ENCODE measurements around the gene GIPC2. TPM values are rescaled to one million over a fixed set of nuclear protein-coding genes. Genes with fewer than 3 reads are reported as not detected.
"Not testable (repeated sequence)": the region's sequence is repeated elsewhere in the genome, so short reads cannot be mapped to it uniquely, and the experiment has no call there.

Gene GIPC2
- total RNA-seq, 2 donors from 2014 or later: 1.9 to 3.1 TPM

- no peak for DNase-seq
- intact Hi-C loops (cut with DNase I): no loop called here
- ATAC-seq: no peak
Observed at GRCh38 chr1:78055565-78056132, 9.9 kb downstream of the GIPC2 start.

- ATAC-seq (no peak), DNase-seq (no peak)
- intact Hi-C loops (cut with DNase I): no loop called here
Observed at GRCh38 chr1:78058670-78059069, 12.9 kb downstream of the GIPC2 start.

- DNase-seq (no peak), ATAC-seq (no peak)
- intact Hi-C loops (cut with DNase I): no loop called here
Observed at GRCh38 chr1:78060857-78061563, 15.2 kb downstream of the GIPC2 start.

- intact Hi-C loops (cut with DNase I): no loop called here
- ATAC-seq (no peak), DNase-seq (no peak)
Observed at GRCh38 chr1:78061825-78062523, 16.2 kb downstream of the GIPC2 start.

GRCh38 chr1:78064886-78065285, 19.1 kb downstream of the GIPC2 start:
- intact Hi-C loops (cut with DNase I); ATAC-seq; DNase-seq: not testable (repeated sequence)

GRCh38 chr1:78068681-78069283, 23.0 kb downstream of the GIPC2 start:
- no peak for DNase-seq

GRCh38 chr1:78069784-78070183, 24.0 kb downstream of the GIPC2 start:
- intact Hi-C loops (cut with DNase I): no loop called here
- DNase-seq (no peak), ATAC-seq (peak in 1 of 2 donors; percentile 31)

More at GRCh38 chr1:78068681-78069283, 23.0 kb downstream of the GIPC2 start:
- intact Hi-C loops (cut with DNase I): no loop called here
- peak; percentile 73 to 78 for ATAC-seq

- ATAC-seq: no peak
- intact Hi-C loops (cut with DNase I): no loop called here
- no peak for DNase-seq
Observed at GRCh38 chr1:78070210-78070609, 24.4 kb downstream of the GIPC2 start.

- ATAC-seq (peak; percentile 67 to 90), DNase-seq (no peak)
- intact Hi-C loops (cut with DNase I): no loop called here
Observed at GRCh38 chr1:78070758-78071157, 25.0 kb downstream of the GIPC2 start.

GRCh38 chr1:78071696-78072095, 25.9 kb downstream of the GIPC2 start:
- no peak for DNase-seq
- intact Hi-C loops (cut with DNase I): no loop called here
- ATAC-seq: no peak

- DNase-seq (no peak), ATAC-seq (no peak)
- intact Hi-C loops (cut with DNase I): no loop called here
Observed at GRCh38 chr1:78072216-78072615, 26.4 kb downstream of the GIPC2 start.

GRCh38 chr1:78073441-78073840, 27.7 kb downstream of the GIPC2 start:
- intact Hi-C loops (cut with DNase I): no loop called here
- ATAC-seq: no peak
- DNase-seq: no peak

- ATAC-seq (peak in 1 of 2 donors; percentile 39), DNase-seq (no peak)
- intact Hi-C loops (cut with DNase I): no loop called here
Observed at GRCh38 chr1:78075621-78076020, 29.9 kb downstream of the GIPC2 start.

GRCh38 chr1:78078358-78078757, 32.6 kb downstream of the GIPC2 start:
- ATAC-seq (peak in 1 of 2 donors; percentile 43), DNase-seq (no peak)
- intact Hi-C loops (cut with DNase I): no loop called here

GRCh38 chr1:78079580-78079979, 33.8 kb downstream of the GIPC2 start:
- DNase-seq: no peak
- peak in 1 of 2 donors; percentile 24 for ATAC-seq
- intact Hi-C loops (cut with DNase I): no loop called here

GRCh38 chr1:78080767-78081166, 35.0 kb downstream of the GIPC2 start:
- ATAC-seq: no peak
- DNase-seq: no peak
- intact Hi-C loops (cut with DNase I): no loop called here

GRCh38 chr1:78081980-78082860, 36.5 kb downstream of the GIPC2 start:
- ATAC-seq (peak; percentile 92 to 93), DNase-seq (no peak)
- intact Hi-C loops (cut with DNase I): no loop called here

GRCh38 chr1:78084639-78085038, 38.9 kb downstream of the GIPC2 start:
- DNase-seq; intact Hi-C loops (cut with DNase I); ATAC-seq: not testable (repeated sequence)

GRCh38 chr1:78086697-78087096, 40.9 kb downstream of the GIPC2 start:
- intact Hi-C loops (cut with DNase I): no loop called here
- ATAC-seq (no peak), DNase-seq (no peak)
